LNCAP (cell line): ENCODE measurements around the gene IPCEF1.

ENCODE experiments used
- CTCF ChIP-seq: fragments of 450-650 bp; IDR thresholded peaks from 2 replicates; pipeline ENCODE4 v1.5.1; 2017; ENCODE audit warnings: mild to moderate bottlenecking

The IPCEF1 gene

DNA sequence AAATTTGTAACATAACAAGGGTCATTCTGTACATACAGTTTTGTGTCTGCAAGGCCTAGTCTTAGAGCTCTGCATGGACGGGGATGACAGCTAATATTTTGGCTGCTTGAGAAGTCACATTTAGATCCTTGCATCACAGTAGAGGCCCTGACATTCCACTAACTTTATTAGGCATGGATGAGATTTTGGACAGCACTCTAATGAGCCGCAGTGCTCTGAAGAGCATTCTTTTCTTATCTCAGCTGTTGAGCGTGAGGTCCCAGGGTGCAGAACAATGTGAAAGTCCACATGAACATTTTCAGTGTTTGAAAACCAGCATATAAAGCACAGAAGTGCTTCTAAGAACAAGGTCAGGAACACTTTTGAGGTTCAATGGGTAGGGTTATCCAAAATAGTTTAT lies 58.9 kb downstream of the IPCEF1 start:
- no peak for TF ChIP-seq CTCF

DNA sequence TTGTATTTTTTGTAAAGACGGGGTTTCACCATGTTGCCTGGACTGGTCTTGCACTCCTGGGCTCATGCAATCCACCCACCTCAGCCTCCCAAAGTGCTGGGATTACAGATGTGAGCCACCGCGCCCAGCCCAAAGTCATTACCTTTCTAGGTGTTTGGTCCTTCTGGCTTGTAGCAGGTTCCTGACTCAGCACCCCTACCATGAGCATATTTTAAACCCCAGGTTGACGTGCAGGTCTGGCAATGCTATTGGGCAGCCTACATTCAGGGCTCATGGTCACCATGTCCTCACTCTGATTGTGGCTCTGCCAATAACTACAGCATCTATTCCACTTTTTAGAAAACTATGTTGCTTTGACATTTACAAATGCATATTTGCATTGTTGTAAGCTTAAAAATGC lies 59.4 kb downstream of the IPCEF1 start:
- TF ChIP-seq CTCF, result no peak

GRCh38 chr6:154295733-154296132 lies 60.9 kb downstream of the IPCEF1 start:
- no peak for TF ChIP-seq CTCF

GRCh38 chr6:154292855-154293519 lies 63.6 kb downstream of the IPCEF1 start:
- TF ChIP-seq CTCF, result no peak

GRCh38 chr6:154292066-154292465 lies 64.5 kb downstream of the IPCEF1 start:
- no peak for TF ChIP-seq CTCF

- TF ChIP-seq CTCF, result no peak
Observed at GRCh38 chr6:154289818-154290508, 66.6 kb downstream of the IPCEF1 start.

DNA sequence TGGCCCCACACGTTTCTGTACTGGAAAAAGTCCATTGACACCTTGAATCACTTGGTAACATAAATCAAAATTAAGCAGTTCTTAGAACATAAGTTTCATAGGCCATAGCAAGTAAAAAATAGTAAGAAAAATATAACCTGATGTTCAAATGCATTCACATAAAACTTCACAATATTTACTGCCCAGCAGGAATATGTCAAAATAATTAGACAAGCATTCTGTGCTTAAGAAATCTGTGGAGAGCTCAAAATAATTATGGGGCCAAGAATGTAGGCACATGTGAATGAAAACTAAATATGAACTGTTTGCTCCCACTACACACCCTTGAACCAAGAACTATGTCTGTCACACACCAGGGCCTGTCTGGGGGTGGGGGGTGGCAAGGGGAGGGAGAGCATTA lies 70.8 kb downstream of the IPCEF1 start:
- TF ChIP-seq CTCF, result no peak
